GF-D8 (cell line): ENCODE results near the gene PTPRF.

Source experiments
- DNase-seq: peaks from one replicate; lab custom pipeline; 2025; lab: John Stamatoyannopoulos, UW

Gene PTPRF

GRCh38 chr1:43608827-43609226 is 78.1 kb downstream of the PTPRF start:
- DNase-seq = no peak

GRCh38 chr1:43610339-43610738 is 79.7 kb downstream of the PTPRF start:
- no peak for DNase-seq

GRCh38 chr1:43611950-43612349 is 81.3 kb downstream of the PTPRF start:
- no peak for DNase-seq

- DNase-seq = no peak
These were observed 81.7 kb downstream of the PTPRF start for GRCh38 chr1:43612406-43612805.

- DNase-seq = no peak
These were observed 82.6 kb downstream of the PTPRF start for GRCh38 chr1:43613075-43613942.

- no peak for DNase-seq
These were observed 83.5 kb downstream of the PTPRF start for GRCh38 chr1:43614211-43614610.

- no peak for DNase-seq
These were observed 84.2 kb downstream of the PTPRF start for GRCh38 chr1:43614891-43615290.

- no peak for DNase-seq
These were observed 85.7 kb downstream of the PTPRF start for GRCh38 chr1:43616383-43616782.

GRCh38 chr1:43617011-43617410 is 86.3 kb downstream of the PTPRF start:
- no peak for DNase-seq

- DNase-seq = no peak
These were observed 87.0 kb downstream of the PTPRF start for GRCh38 chr1:43617668-43618067.

- DNase-seq = no peak
These were observed 88.0 kb downstream of the PTPRF start for GRCh38 chr1:43618521-43619313.

- DNase-seq = no peak
These were observed 88.7 kb downstream of the PTPRF start for GRCh38 chr1:43619314-43619790.

- DNase-seq = no peak
These were observed 89.6 kb downstream of the PTPRF start for GRCh38 chr1:43619996-43620920.

- DNase-seq = no peak
These were observed 90.3 kb downstream of the PTPRF start for GRCh38 chr1:43620956-43621355.

- no peak for DNase-seq
These were observed 90.7 kb downstream of the PTPRF start for GRCh38 chr1:43621386-43621785.

GRCh38 chr1:43621861-43622260 is 91.2 kb downstream of the PTPRF start:
- no peak for DNase-seq

GRCh38 chr1:43622471-43622870 is 91.8 kb downstream of the PTPRF start:
- no peak for DNase-seq

GRCh38 chr1:43622901-43623780 is 92.5 kb downstream of the PTPRF start:
- DNase-seq = no peak

GRCh38 chr1:43625063-43625780 is 94.5 kb downstream of the PTPRF start:
- DNase-seq = no peak

- DNase-seq = no peak
These were observed 101.5 kb downstream of the PTPRF start for GRCh38 chr1:43632135-43632670.
